NCI-H1417 treated with DMSO at 0.1 percent for 48 hours (cell line): ENCODE results near the gene SENP6.
"Not testable (repeated sequence)": the region's sequence is repeated elsewhere in the genome, so short reads cannot be mapped to it uniquely, and the experiment has no call there.

Source experiments
- DNase-seq: peaks from one replicate; lab custom pipeline; 2025; lab: John Stamatoyannopoulos, UW

The SENP6 gene, protein sequence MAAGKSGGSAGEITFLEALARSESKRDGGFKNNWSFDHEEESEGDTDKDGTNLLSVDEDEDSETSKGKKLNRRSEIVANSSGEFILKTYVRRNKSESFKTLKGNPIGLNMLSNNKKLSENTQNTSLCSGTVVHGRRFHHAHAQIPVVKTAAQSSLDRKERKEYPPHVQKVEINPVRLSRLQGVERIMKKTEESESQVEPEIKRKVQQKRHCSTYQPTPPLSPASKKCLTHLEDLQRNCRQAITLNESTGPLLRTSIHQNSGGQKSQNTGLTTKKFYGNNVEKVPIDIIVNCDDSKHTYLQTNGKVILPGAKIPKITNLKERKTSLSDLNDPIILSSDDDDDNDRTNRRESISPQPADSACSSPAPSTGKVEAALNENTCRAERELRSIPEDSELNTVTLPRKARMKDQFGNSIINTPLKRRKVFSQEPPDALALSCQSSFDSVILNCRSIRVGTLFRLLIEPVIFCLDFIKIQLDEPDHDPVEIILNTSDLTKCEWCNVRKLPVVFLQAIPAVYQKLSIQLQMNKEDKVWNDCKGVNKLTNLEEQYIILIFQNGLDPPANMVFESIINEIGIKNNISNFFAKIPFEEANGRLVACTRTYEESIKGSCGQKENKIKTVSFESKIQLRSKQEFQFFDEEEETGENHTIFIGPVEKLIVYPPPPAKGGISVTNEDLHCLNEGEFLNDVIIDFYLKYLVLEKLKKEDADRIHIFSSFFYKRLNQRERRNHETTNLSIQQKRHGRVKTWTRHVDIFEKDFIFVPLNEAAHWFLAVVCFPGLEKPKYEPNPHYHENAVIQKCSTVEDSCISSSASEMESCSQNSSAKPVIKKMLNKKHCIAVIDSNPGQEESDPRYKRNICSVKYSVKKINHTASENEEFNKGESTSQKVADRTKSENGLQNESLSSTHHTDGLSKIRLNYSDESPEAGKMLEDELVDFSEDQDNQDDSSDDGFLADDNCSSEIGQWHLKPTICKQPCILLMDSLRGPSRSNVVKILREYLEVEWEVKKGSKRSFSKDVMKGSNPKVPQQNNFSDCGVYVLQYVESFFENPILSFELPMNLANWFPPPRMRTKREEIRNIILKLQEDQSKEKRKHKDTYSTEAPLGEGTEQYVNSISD

GRCh38 chr6:75601304-75602245 lies at the start of gene SENP6:
Gene SENP6, plus strand, starts transcription at chr6:75601880. Its CDS starts 645 bp downstream, at chr6:75602525.
- DNase-seq = no peak

DNA sequence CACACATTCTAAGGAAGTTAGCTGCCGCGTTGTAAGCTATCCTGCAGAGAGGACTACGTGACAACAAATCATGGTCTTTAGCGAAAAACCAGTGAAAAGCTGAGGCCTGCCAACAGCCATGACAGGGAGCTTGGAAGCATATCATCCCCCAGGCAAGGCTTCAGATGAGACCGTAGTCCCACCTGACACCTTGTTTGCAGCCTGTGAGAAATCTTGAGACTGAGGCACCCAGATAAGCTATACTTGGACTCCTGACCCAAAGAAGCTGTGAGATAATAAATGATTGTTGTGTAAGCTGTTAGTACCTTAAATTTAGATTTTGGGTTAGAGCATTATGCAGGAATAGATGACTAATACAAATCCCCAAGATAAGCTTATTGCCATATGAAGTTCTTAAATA lies 45.4 kb upstream of the SENP6 start:
- no peak for DNase-seq

DNA sequence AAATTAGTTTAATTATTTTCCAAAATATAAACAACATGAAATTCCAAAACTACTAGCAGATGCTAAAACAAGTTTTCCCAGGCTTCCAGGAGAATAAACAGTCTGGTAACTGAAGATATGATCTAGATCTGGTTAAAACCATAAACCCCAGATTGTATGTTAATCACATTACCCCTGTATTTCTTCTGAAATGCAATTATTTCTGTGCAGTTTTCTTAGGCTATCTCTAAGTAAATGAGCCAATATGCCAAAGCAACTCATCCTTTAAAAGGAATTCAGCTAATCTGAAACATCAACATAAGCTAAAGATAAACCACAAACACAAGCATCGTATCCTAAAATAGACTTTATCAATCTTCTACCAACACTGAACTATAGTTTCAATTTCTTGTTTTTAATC lies 44.6 kb upstream of the SENP6 start:
- no peak for DNase-seq

- DNase-seq = no peak
Measured at GRCh38 chr6:75563032-75563431, 38.6 kb upstream of the SENP6 start.

DNA sequence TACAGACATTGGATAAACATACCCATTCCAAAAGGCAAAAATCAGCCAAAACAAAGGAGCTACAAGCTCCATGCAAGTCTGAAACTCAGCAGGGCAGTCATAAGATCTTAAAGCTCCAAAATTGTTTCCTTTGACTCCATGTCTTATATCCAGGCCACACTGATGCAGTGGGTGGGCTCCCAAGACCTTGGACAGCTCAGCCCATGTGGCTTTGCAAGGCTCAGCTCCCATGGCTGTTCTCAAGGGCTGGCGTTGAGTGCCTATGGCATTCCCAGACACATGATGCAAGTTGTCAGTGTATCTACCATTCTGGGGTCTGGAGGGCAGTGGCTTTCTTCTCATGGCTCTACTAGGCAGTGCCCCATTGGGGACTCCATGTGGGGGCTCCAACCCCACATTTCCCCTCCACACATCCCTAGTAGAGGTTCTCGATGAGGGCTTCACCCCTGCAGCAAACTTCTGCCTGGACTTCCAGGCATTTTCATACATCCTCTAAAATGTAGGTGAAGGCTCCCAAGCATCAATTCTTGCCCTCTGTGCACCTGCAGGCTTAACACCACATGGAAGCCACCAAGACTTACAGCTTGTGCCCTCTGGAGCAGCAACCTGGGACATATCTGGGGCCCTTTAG lies 35.4 kb upstream of the SENP6 start:
- no peak for DNase-seq

GRCh38 chr6:75568100-75568499 lies 33.6 kb upstream of the SENP6 start:
- no peak for DNase-seq

DNA sequence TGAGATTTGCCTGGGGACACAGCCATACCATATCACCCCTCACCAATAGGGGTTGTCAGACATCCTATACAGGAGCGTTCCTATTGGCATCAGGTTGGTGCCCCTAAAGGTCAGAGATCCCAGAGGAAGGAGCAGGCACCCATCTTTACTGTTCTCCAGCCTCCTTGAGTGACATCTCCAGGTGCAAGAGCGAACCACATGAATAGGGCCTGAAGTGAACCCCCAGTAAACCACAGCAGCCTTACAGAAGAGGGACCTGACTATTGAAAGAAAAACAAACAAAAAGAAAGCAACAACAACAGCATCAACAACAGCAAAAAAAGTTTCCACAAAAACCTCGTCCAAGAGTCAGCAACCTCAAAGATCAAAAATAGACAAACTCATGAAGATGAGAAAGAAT lies 32.7 kb upstream of the SENP6 start:
- DNase-seq = no peak

- not testable (repeated sequence) for DNase-seq
Measured at GRCh38 chr6:75570671-75571070, 31.0 kb upstream of the SENP6 start.

DNA sequence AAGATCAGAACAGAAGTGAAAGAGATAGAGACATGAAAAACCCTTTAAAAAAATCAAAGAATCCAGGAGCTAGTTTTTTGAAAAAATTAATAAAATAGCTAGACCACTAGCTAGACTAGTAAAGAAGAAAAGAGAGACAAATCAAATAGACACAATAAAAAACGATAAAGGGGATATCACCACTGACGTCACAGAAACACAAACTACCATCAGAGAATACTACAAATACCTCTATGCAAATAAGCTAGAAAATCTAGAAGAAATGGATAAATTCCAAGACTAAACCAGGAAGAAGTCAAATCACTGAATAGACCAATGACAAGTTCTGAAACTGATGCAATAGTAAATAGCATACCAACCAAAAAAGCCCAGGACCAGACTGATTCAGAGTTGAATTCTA lies 29.6 kb upstream of the SENP6 start:
- no peak for DNase-seq

DNA sequence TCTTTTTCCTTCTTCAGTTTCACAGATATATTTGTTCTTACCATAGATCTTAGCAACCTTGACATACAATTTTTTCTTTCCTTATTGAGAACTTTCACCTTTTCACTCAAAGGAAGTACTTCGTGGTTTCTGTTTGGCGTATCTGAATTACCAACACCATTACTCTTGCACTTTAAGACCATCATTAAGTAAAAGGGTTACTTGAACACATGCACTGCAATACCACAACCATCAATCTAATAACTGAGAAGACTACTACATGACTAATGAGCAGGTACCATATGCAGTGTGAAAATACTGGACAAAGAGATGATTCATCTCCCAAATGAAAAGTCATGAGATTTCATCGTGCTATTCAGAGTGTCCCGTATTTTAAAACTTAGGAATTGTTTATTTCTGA lies 21.7 kb upstream of the SENP6 start:
- DNase-seq = no peak

DNA sequence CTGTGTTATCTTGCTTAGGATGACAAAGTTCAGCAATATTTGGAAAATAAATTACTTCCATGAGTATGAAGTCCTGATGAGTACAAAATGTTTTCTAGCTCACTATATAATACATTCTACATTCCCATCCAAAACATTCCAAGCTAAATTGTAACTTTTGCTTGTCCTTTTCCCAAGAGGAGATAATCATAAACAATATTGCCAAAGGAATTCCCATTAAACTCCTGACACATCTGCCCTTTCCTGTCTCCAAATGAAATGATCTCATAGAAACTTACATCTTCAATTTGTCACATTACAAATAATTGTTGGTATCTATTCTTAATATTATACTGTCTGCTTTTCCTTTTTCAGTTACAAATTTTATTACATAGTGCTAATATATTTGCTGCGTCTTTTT lies 20.4 kb upstream of the SENP6 start:
- DNase-seq = no peak

- DNase-seq = not testable (repeated sequence)
Measured at GRCh38 chr6:75584552-75584951, 17.1 kb upstream of the SENP6 start.

DNA sequence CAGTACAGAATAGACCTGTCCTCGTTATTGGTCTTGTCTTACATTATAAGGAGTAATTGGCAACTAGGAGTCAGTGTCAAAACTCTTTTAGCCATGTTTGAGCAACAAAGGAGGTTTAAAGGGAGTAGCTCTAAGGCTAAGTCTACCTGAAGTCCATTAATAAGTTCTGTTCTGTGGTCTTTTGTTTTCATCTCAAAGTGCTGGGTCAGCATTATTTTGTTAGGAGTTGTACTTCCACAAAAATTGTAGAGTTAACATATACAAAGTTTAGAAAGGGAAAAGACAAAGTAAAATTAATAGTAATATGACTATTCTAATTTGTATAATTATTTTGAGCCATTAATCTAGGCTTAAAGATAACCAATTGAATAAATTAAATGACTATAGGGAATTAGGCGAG lies 12.7 kb upstream of the SENP6 start:
- no peak for DNase-seq

- DNase-seq = no peak
Measured at GRCh38 chr6:75590370-75590769, 11.3 kb upstream of the SENP6 start.

DNA sequence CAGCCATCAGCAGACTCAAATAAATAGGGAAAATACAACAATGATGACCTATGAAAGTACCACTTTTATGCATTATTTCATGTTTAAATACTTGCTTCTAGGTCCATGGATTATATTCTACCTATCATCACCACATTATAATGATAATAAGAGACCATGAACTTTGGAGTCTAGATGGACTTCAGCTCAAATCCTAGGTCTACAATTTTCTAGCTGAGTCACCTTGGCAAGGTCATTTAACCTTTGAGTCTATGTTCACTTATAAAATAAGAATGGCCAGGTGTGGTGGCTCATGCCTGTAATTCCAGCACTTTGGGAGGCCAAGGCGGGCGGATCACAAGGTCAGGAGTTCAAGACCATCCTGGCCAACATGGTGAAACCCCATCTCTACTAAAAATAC lies 5.3 kb upstream of the SENP6 start:
- DNase-seq = not testable (repeated sequence)

DNA sequence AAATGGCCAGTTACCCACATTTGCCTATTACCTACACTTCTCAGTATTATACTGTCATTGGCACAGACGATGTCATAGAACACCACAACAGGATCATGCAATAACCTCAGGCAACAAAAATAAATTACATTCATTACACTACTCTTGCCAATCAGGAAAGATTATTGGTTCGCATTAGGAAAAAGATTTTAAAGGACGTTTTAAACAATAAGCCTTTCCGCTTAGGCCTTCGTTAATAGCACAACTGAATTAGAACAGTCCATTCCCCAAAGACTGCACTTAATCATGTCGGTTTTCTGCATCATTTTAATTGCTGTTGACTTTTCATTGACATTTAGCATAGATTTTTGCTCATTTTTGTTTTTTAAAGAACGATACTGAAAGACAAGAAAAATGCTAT lies 912 bp upstream of the SENP6 start:
- no peak for DNase-seq

DNA sequence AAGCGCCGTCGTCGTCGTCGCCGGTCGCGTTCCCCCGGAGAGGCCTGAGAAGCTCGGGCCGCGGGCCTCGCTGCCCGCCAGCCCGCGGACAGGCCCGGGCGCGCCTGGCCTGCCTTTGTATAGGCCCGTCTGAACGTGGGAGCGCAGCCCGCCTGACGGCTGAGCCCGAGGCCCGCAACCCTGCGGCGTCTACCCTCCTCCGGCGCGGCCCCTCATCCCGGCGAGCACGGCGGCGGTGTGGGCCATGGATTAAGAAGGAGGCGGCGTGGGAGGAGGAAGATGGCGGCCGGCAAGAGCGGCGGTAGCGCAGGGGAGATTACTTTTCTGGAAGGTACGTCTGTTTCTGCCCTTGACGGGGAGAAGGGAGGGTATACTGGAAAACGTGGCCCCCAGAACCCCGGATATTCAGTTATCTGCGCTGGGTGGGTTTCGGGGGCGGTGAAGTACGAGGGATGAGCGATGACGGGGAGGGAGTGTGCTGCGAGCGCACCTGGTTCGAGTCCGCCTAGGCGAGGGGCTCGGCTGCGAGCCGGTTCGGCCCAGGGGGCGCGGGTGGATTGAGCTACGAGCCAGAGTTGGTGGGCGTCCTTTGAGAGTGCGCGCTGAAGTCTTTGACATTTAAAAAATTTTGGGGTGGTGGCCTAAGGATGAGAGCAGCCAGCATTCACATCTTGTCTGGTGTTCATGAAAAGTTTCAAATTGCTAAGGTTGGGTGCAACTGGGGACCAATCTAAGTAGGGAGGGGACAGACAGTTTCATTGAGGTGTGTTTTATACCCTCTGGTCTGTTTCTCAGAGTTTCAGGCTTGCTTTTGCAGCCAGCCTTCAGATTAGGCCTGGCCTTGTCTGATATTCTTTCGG lies 796 bp downstream of the SENP6 start:
- no peak for DNase-seq

GRCh38 chr6:75603106-75603420 lies 1.4 kb downstream of the SENP6 start:
- DNase-seq = no peak

- DNase-seq = no peak
Measured at GRCh38 chr6:75604294-75604693, 2.6 kb downstream of the SENP6 start.

GRCh38 chr6:75605635-75606034 lies 4.0 kb downstream of the SENP6 start:
- no peak for DNase-seq
